Panc1 (cell line): ENCODE data around the gene PARD3. TPM values are rescaled to one million over a fixed set of nuclear protein-coding genes. Genes with fewer than 3 reads are reported as not detected.

Experiments
- ATAC-seq: fragments of 200-7000 bp; cut with Tn5 transposase; 2 replicates; pipeline ENCODE4 v1.9.1; 2020; ENCODE audit warnings: mild to moderate bottlenecking, moderate library complexity
- BruUV-seq: library from RNA; stranded (reverse); fragments of 400-500 nt; replicated peaks from 2 replicates; lab custom pipeline; 2021; lab: Mats Ljungman, UMichigan
- CTCF ChIA-PET: fragments of 300-600 bp; sonication (Branson Sonifier 250); formaldehyde crosslinking; loops from one replicate; lab custom pipeline; 2022; ENCODE audit warnings: antibody characterized with exemption; lab: Charles Lee
- POLR2A ChIA-PET: fragments of 300-600 bp; sonication (Branson Sonifier 250); formaldehyde crosslinking; loops from one replicate; lab custom pipeline; 2022; ENCODE audit warnings: antibody characterized with exemption; lab: Charles Lee
- DNase-seq: peaks from one replicate; pipeline ENCODE4 v3.0.0-alpha.2; 2010; ENCODE audit warnings: low read depth, low spot score
- H3K27ac ChIP-seq: 2 replicates; pipeline ENCODE4 v1.5.1; 2011; ENCODE audit warnings: mild to moderate bottlenecking, low read length, inconsistent platforms
- H3K27me3 ChIP-seq: fragments of 200-500 bp; sonication (Bioruptor generic); 2 replicates; pipeline ENCODE4 v1.6.0; 2014; ENCODE audit warnings: low read length, inconsistent platforms; ENCODE audit not compliant: control insufficient read depth, insufficient read depth
- H3K36me3 ChIP-seq: fragments of 200-500 bp; sonication (Bioruptor generic); 2 replicates; pipeline ENCODE4 v1.5.1; 2014; ENCODE audit warnings: inconsistent platforms, mild to moderate bottlenecking, low read length, moderate library complexity; ENCODE audit not compliant: control insufficient read depth, insufficient read depth
- H3K4me1 ChIP-seq: 2 replicates; pipeline ENCODE4 v1.5.1; 2011; ENCODE audit warnings: inconsistent platforms, mild to moderate bottlenecking, low read length, moderate library complexity; ENCODE audit not compliant: control insufficient read depth, insufficient read depth
- H3K4me3 ChIP-seq, 2 experiments: 2 replicates each; pipeline ENCODE4 v1.5.1; 2011 to 2012; ENCODE audit warnings: low read depth in 2 of 2, low read length in 2 of 2, mild to moderate bottlenecking in 2 of 2, inconsistent platforms in 1 of 2, moderate library complexity in 1 of 2
- H3K9me3 ChIP-seq: fragments of 200-500 bp; sonication (Bioruptor generic); 2 replicates; pipeline ENCODE4 v1.5.1; 2014; ENCODE audit warnings: low read depth, mild to moderate bottlenecking, inconsistent platforms, low read length, moderate library complexity; ENCODE audit not compliant: control insufficient read depth, insufficient read depth
- POLR2AphosphoS5 ChIP-seq: IDR thresholded peaks from 2 replicates; pipeline ENCODE4 v1.6.1; 2012; ENCODE audit warnings: mild to moderate bottlenecking, low read depth, low read length, moderate library complexity
- REST ChIP-seq, 2 experiments: IDR thresholded peaks; 2 replicates each; pipeline ENCODE4 v1.6.1; 2011 to 2012; ENCODE audit warnings: low read depth in 2 of 2, control low read depth in 1 of 2, low read length in 1 of 2, mild to moderate bottlenecking in 1 of 2, moderate library complexity in 1 of 2; ENCODE audit not compliant: insufficient read depth in 1 of 2
- SIN3A ChIP-seq: IDR thresholded peaks from 2 replicates; pipeline ENCODE4 v1.6.1; 2012; ENCODE audit warnings: low read depth, mild to moderate bottlenecking, low read length, moderate library complexity, borderline replicate concordance; ENCODE audit not compliant: insufficient read depth
- TCF7L2 ChIP-seq: IDR thresholded peaks from 2 replicates; pipeline ENCODE4 v1.6.1; 2011; ENCODE audit warnings: mild to moderate bottlenecking, low read depth, low read length, inconsistent platforms
- in situ Hi-C: cut with HindIII; loops from 2 replicates; pipeline ENCODE4 v1.10.0; 2016; ENCODE audit warnings: low sequenced_read_pairs, low pct_unique_long_range_greater_than_20kb
- intact Hi-C: fragments of 100-400 bp; cut with micrococcal nuclease; formaldehyde crosslinking; loops from one replicate; pipeline ENCODE4 v1.10.0; 2022; ENCODE audit not compliant: unreplicated experiment
- total RNA-seq: library from RNA; stranded (reverse); gene quantifications from one replicate; pipeline ENCODE4 v1.2.1, GENCODE V29; 2021; ENCODE audit not compliant: unreplicated experiment
- TF ChIP-seq, protein P1 (sequence below): fragments of 450-650 bp; IDR thresholded peaks from 2 replicates; pipeline ENCODE4 v1.5.1; 2017; ENCODE audit warnings: mild to moderate bottlenecking

Gene PARD3
- total RNA-seq, 1 experiment from 2014 or later: 29.8 TPM

DNA sequence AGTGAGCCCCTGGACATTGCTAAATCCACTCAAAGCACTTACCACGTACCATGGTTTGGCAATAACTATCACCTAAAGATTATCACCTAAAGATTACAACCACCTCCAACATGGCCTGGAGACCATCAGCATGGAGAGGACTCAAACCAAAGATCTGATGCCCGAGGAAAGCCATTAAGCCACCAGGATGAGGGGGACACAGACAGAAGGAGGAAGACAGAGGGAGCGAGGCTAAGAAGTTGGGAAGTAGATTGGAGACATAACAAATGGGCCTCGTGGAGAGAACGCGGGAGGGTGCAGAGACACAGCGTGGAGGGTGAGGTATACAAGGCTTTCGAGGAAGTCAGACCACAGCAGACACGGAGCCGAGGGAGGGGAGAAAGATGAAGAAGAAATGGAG lies 700.2 kb downstream of the PARD3 start:
- in situ Hi-C loops (no loop called here), intact Hi-C loops (no loop called here)
- no TSS peak for BruUV-seq
- Histone ChIP-seq H3K4me3 (no peak overlapping the region), H3K36me3 (no peaks in the 10 kb centered on the region), H3K27me3 (no peaks in the 10 kb centered on the region), H3K27ac (no peak overlapping the region), H3K4me1 (no peaks in the 10 kb centered on the region), H3K9me3 (no peaks in the 10 kb centered on the region)
- DNase-seq: no peak
- TF ChIP-seq, protein P1, sequence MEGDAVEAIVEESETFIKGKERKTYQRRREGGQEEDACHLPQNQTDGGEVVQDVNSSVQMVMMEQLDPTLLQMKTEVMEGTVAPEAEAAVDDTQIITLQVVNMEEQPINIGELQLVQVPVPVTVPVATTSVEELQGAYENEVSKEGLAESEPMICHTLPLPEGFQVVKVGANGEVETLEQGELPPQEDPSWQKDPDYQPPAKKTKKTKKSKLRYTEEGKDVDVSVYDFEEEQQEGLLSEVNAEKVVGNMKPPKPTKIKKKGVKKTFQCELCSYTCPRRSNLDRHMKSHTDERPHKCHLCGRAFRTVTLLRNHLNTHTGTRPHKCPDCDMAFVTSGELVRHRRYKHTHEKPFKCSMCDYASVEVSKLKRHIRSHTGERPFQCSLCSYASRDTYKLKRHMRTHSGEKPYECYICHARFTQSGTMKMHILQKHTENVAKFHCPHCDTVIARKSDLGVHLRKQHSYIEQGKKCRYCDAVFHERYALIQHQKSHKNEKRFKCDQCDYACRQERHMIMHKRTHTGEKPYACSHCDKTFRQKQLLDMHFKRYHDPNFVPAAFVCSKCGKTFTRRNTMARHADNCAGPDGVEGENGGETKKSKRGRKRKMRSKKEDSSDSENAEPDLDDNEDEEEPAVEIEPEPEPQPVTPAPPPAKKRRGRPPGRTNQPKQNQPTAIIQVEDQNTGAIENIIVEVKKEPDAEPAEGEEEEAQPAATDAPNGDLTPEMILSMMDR: no peak
- TF ChIP-seq REST (IDR thresholded peaks at IDR 0.05; ENCODE audit: insufficient read depth in 1 of 2, low read depth in 2 of 2, low read length in 1 of 2): no peak
- TF ChIP-seq SIN3A: no peak
- no peak for TF ChIP-seq TCF7L2
- no peak for TF ChIP-seq POLR2AphosphoS5
- ATAC-seq: no peak
- ChIA-PET CTCF (no interaction called here), POLR2A (no interaction called here)

DNA sequence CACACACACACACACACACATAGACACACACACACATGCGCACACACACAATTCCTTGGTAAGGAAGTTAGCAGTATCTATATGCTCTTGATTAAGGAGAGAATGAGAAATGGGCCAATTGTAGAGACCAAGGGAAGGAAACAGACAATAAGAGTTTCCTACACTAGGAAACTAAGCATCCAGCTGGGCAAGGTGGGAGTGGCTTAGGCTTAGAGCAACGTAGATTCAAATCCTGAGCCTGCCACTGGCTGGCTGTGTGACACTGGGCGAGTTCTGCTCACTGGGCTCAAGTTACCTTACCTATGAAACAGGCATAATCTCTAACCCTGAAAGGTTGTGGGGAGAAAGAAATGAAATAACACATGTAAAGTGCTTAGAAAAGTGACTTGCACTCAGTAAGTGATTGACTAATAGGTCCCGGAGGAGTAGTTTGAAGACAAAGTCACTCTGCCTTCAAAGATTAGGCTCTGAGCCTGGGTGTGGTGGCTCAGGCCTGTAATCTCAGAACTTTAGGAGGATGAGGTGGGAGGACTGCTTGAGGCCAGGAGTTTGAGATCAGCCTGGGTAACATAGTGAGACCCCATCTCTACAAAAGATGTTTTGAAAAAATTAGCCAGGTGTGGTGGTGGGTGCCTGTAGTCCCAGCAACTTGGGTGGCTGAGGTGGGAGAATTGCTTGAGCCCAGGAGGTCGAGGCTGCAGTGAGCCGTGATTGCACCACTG lies 701.4 kb downstream of the PARD3 start:
- intact Hi-C loops (no loop called here), in situ Hi-C loops (no loop called here)
- H3K27ac ChIP-seq: no peak overlapping the region
- H3K4me3 ChIP-seq: no peak overlapping the region
- no peaks in the 10 kb centered on the region for H3K36me3 ChIP-seq
- H3K4me1 ChIP-seq: no peaks in the 10 kb centered on the region
- DNase-seq (no peak), ATAC-seq (no peak)
- BruUV-seq: no TSS peak
- TF ChIP-seq REST (IDR thresholded peaks at IDR 0.05; ENCODE audit: insufficient read depth in 1 of 2, low read depth in 2 of 2, low read length in 1 of 2) (no peak), POLR2AphosphoS5 (no peak)
- no peaks in the 10 kb centered on the region for H3K27me3 ChIP-seq
- CTCF ChIA-PET: no interaction called here
- POLR2A ChIA-PET: no interaction called here
- no peaks in the 10 kb centered on the region for H3K9me3 ChIP-seq
